Measurements from ENCODE around the gene CTTNBP2. TPM values are rescaled to one million over a fixed set of nuclear protein-coding genes. Genes with fewer than 3 reads are reported as not detected.

Gene CTTNBP2
- total and polyA plus RNA-seq, 9 donors = 2.6 to 18.4 (median 10.0) TPM

- Histone ChIP-seq H3K4me3 (no peak overlapping the region), H3K27ac (no peak overlapping the region), H3K4me1 (ENCODE audit: insufficient read depth) (no peaks in the 10 kb centered on the region), H3K9me3 (no peaks in the 10 kb centered on the region), H3K36me3 (no peaks in the 10 kb centered on the region), H3K27me3 (no peaks in the 10 kb centered on the region)
- intact Hi-C loops (cut with DNase I) = no loop called here
- WGBS, 3 donors = 61 to 74% (median 66%) methylated on average over 4 of the region's 4 CpGs
- TF ChIP-seq CTCF (IDR thresholded peaks at IDR 0.05) (no peak), POLR2A (IDR thresholded peaks at IDR 0.05) (no peak), EP300 (IDR thresholded peaks at IDR 0.05) (no peak)
- DNase-seq = no peak
These were observed 38.1 kb downstream of the CTTNBP2 start for GRCh38 chr7:117835016-117835664.

GRCh38 chr7:117830422-117830954 is 42.8 kb downstream of the CTTNBP2 start:
- no peaks in the 10 kb centered on the region for H3K4me1 ChIP-seq (ENCODE audit: insufficient read depth)
- WGBS, 3 donors = 33 to 40% (median 37%) methylated on average over 5 of the region's 5 CpGs
- TF ChIP-seq POLR2A (IDR thresholded peaks at IDR 0.05) (no peak), CTCF (IDR thresholded peaks at IDR 0.05) (no peak), EP300 (IDR thresholded peaks at IDR 0.05) (no peak)

GRCh38 chr7:117829450-117830117 is 43.7 kb downstream of the CTTNBP2 start:
- TF ChIP-seq CTCF (IDR thresholded peaks at IDR 0.05) (no peak), POLR2A (IDR thresholded peaks at IDR 0.05) (no peak), EP300 (IDR thresholded peaks at IDR 0.05) (no peak)
- Histone ChIP-seq H3K4me3 (no peak overlapping the region), H3K27ac (no peak overlapping the region), H3K9me3 (no peaks in the 10 kb centered on the region), H3K36me3 (no peaks in the 10 kb centered on the region), H3K4me1 (ENCODE audit: insufficient read depth) (no peaks in the 10 kb centered on the region), H3K27me3 (no peaks in the 10 kb centered on the region)
- intact Hi-C loops (cut with DNase I) = no loop called here
- DNase-seq = no peak
- WGBS, 3 donors = 83 to 96% (median 91%) methylated on average over 1 of the region's 1 CpG

More at GRCh38 chr7:117830422-117830954, 42.8 kb downstream of the CTTNBP2 start:
- no peaks in the 10 kb centered on the region for H3K9me3 ChIP-seq
- no peaks in the 10 kb centered on the region for H3K27me3 ChIP-seq
- intact Hi-C loops (cut with DNase I) = no loop called here
- H3K27ac ChIP-seq = no peak overlapping the region
- no peaks in the 10 kb centered on the region for H3K36me3 ChIP-seq
- peak overlapping the region; percentile 10 for H3K4me3 ChIP-seq
- DNase-seq = no peak

- Histone ChIP-seq H3K4me1 (ENCODE audit: insufficient read depth) (no peaks in the 10 kb centered on the region), H3K4me3 (no peak overlapping the region), H3K36me3 (no peaks in the 10 kb centered on the region)
These were observed 44.4 kb downstream of the CTTNBP2 start for GRCh38 chr7:117828825-117829224.

More at GRCh38 chr7:117828825-117829224, 44.4 kb downstream of the CTTNBP2 start:
- Histone ChIP-seq H3K27me3 (no peaks in the 10 kb centered on the region), H3K9me3 (no peaks in the 10 kb centered on the region), H3K27ac (no peak overlapping the region)
- intact Hi-C loops (cut with DNase I) = no loop called here
- WGBS, 3 donors = 81 to 89% (median 83%) methylated on average over 2 of the region's 2 CpGs
- TF ChIP-seq CTCF (IDR thresholded peaks at IDR 0.05) (no peak), EP300 (IDR thresholded peaks at IDR 0.05) (no peak), POLR2A (IDR thresholded peaks at IDR 0.05) (no peak)
- no peak for DNase-seq
